Esophagus muscularis mucosa (tissue), 4 donors: ENCODE results near the gene EMID1. TPM values are rescaled to one million over a fixed set of nuclear protein-coding genes. Genes with fewer than 3 reads are reported as not detected.

ENCODE experiments used
- DNase-seq: peaks from one replicate; pipeline ENCODE4 v3.0.0-alpha.2; 2017; ENCODE audit errors: extremely low spot score
- H3K27ac ChIP-seq, 4 donors: fragments of 200-600 bp; sonication (generic); replicated peaks in 1 of 4; 1 replicate in 3 of 4; 2 replicates in 1 of 4; pipeline ENCODE4 v1.5.1; 2016 to 2019; ENCODE audit warnings: mild to moderate bottlenecking in 1 of 4
- H3K27me3 ChIP-seq, 4 donors: fragments of 200-600 bp; sonication (generic); one replicate each; pipeline versions ENCODE4 v1.5.1 to v1.6.0; 2016 to 2019
- H3K36me3 ChIP-seq, 4 donors: fragments of 200-600 bp; sonication (generic); one replicate each; pipeline ENCODE4 v1.5.1; 2016 to 2019
- H3K4me1 ChIP-seq, 4 donors: fragments of 200-600 bp; sonication (generic); one replicate each; pipeline ENCODE4 v1.5.1; 2016 to 2019
- H3K4me3 ChIP-seq, 4 donors: fragments of 200-600 bp; sonication (generic); 1 replicate in 2 of 4; 2 replicates in 2 of 4; pipeline ENCODE4 v1.5.1; 2016 to 2019; ENCODE audit warnings: mild to moderate bottlenecking in 4 of 4, moderate library complexity in 1 of 4
- H3K9me3 ChIP-seq, 4 donors: fragments of 200-600 bp; sonication (generic); 1 replicate in 3 of 4; 2 replicates in 1 of 4; pipeline ENCODE4 v1.5.1; 2016 to 2019
- EP300 ChIP-seq: sonication (generic); formaldehyde crosslinking; IDR thresholded peaks from one replicate; pipeline ENCODE4 v1.6.1; 2017; ENCODE audit warnings: antibody characterized with exemption
- POLR2A ChIP-seq: fragments of 450-650 bp; IDR thresholded peaks from one replicate; pipeline ENCODE4 v1.6.1; 2017; ENCODE audit warnings: antibody characterized with exemption, moderate library complexity, mild to moderate bottlenecking, low read depth
- POLR2AphosphoS5 ChIP-seq, 2 donors: sonication (generic); formaldehyde crosslinking; IDR thresholded peaks; one replicate each; pipeline ENCODE4 v1.6.1; 2017; ENCODE audit warnings: antibody characterized with exemption in 2 of 2
- WGBS: methylation state at CpG from one replicate; pipeline ENCODE4 v1.1.5; 2018; 5-methylcytosine and 5-hydroxymethylcytosine counted together
- intact Hi-C: fragments of 100-400 bp; cut with DNase I; formaldehyde crosslinking; loops from one replicate; pipeline ENCODE4 v1.15.1; 2023
- total RNA-seq, 4 donors: library from RNA; depleted of rRNA; stranded (reverse); fragments of >200 nt; gene quantifications; one replicate each; pipeline versions ENCODE4 v1.1.0 to v1.2.1, GENCODE V29; 2016
- TF ChIP-seq, protein P1 (sequence below), 3 experiments: fragments of 200-600 bp in 2 of 3; fragments of 450-650 bp in 1 of 3; sonication (generic) in 2 of 3; IDR thresholded peaks; one replicate each; pipeline ENCODE4 v1.5.1; 2017 to 2019; ENCODE audit warnings: antibody characterized with exemption in 3 of 3, mild to moderate bottlenecking in 2 of 3, moderate library complexity in 1 of 3

The EMID1 gene
- total RNA-seq, 4 donors from 2014 or later, result 0.65 to 4.0 (median 0.93) TPM

DNA sequence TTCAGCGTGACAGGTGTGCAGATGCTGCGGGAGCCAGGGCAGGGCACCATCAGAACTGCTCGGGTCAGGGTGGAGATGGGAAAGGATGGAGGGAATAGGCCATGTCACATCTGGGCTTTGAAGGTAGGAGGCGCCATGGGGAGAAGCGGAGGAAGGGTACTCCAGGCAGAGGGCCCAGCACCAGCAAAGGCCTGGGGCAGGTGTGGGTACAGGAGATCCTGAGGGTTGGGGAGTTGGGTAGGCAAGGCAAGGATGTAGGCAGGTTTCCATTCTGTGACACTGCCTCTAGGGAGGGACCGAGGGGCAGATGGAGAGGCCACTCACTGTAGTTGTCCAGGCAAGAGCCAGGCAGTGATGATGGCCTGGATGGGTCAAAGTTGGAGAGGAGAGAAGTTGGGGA, 8.5 kb downstream of the EMID1 start:
- whole genome bisulfite sequencing, result 95% methylated on average over 6 of the region's 6 CpGs
- no peaks in the 10 kb centered on the region for H3K36me3 ChIP-seq
- DNase-seq, result no peak
- H3K4me1 ChIP-seq, result no peaks in the 10 kb centered on the region
- H3K27me3 ChIP-seq, result no peaks in the 10 kb centered on the region
- no peak for TF ChIP-seq EP300
- TF ChIP-seq POLR2AphosphoS5 (IDR thresholded peaks at IDR 0.05), result no peak
- no peak for TF ChIP-seq POLR2A
- TF ChIP-seq, protein P1, sequence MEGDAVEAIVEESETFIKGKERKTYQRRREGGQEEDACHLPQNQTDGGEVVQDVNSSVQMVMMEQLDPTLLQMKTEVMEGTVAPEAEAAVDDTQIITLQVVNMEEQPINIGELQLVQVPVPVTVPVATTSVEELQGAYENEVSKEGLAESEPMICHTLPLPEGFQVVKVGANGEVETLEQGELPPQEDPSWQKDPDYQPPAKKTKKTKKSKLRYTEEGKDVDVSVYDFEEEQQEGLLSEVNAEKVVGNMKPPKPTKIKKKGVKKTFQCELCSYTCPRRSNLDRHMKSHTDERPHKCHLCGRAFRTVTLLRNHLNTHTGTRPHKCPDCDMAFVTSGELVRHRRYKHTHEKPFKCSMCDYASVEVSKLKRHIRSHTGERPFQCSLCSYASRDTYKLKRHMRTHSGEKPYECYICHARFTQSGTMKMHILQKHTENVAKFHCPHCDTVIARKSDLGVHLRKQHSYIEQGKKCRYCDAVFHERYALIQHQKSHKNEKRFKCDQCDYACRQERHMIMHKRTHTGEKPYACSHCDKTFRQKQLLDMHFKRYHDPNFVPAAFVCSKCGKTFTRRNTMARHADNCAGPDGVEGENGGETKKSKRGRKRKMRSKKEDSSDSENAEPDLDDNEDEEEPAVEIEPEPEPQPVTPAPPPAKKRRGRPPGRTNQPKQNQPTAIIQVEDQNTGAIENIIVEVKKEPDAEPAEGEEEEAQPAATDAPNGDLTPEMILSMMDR (IDR thresholded peaks at IDR 0.05), result no peak
- no peak overlapping the region for H3K27ac ChIP-seq
- H3K4me3 ChIP-seq, result no peak overlapping the region
- intact Hi-C loops, result no loop called here
- H3K9me3 ChIP-seq, result no peaks in the 10 kb centered on the region

DNA sequence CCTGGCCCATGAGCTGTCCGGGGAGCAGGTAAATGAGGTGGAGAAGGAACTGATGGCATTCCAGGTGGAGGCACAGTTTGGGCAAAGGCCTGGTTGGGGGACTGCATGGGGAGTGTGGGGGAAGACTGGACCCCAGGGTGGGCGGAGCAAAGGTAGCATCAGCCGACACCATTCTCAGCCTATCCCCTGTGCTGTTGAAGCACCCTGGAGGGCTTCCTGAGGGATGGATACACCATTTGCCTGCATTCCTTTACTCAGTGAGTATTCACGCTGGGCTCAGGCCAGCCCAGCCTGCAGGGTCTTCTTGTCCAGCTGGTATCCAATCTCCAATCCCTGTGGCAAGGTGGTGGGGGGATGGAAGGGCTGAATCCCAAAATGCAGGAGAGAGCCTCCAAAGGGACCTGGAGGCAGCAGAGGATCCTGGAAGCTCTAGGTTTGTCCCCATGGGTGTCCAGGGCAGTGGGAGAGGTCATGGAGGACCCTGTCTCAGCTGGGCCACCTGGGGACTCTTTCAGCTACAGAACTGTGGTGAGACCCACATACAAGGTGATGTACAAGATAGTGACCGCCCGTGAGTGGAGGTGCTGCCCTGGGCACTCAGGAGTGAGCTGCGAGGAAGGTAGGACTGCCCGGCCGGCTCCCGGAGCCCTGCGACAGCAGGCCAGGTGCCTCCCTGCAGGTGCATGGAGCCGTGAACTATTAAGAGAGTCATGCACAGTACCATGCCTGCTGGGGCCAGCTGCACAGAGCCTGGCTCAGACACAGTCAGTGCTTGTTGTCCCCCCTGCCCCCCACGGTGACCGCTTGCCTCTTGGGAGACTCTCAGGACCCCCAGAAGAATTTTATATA, 9.5 kb downstream of the EMID1 start:
- no peak for DNase-seq
- WGBS, result 93% methylated on average over 6 of the region's 14 CpGs
- no peaks in the 10 kb centered on the region for H3K27me3 ChIP-seq
- no peak overlapping the region for H3K4me3 ChIP-seq
- H3K9me3 ChIP-seq, result no peaks in the 10 kb centered on the region
- TF ChIP-seq POLR2A (no peak), EP300 (no peak), POLR2AphosphoS5 (IDR thresholded peaks at IDR 0.05) (no peak)
- TF ChIP-seq, protein P1 (IDR thresholded peaks at IDR 0.05), result no peak
- no peak overlapping the region for H3K27ac ChIP-seq
- peaks cover 0 to 3% (median under 1%) of the 10 kb centered on the region in 4 donors for H3K4me1 ChIP-seq
- no peaks in the 10 kb centered on the region for H3K36me3 ChIP-seq
- intact Hi-C loops, result no loop called here

DNA sequence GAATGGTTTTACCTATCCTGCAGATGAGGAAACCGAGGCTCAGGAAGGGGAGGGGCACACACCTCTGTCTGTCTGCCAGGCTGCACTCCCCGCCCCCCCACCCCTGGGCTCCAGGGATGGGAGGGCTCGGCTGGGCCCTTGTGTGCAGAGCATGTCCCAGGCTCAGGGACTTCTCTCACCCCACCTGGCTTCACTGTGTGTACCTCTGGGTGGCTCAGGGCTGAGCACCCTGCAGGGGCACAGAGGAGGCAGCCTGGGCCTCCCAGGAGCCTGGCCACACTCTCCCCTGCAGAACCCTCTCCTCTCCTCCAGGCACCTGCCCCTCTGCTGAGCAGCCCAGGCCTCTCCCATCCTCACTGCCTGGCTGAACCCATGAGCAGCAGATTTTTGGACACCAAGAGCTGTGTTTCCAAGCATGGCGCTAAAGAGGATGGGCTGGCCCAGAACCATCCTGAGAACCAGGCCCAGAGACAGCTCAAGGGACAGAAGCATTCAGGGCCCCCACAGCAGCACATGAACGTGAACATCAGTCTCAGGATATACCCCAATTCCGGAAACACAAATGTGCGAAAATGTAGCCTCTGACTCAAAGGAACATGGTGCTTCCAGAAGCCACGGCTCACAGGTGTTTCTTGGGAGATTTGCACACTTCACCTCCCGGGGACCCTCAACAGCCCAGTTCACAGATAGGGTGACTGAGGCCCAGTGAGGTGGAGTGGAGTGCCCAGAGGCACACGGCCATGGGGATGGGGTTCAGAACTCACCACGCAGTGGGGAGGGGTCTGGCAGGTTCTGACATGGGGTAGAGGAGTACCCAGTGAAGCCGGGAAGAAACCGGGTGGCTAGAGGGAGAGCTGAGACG, 10.5 kb downstream of the EMID1 start:
- no peak overlapping the region for H3K4me3 ChIP-seq
- H3K9me3 ChIP-seq, result no peaks in the 10 kb centered on the region
- no peaks in the 10 kb centered on the region for H3K27me3 ChIP-seq
- no peak overlapping the region for H3K27ac ChIP-seq
- 77% methylated on average over 13 of the region's 14 CpGs for WGBS
- TF ChIP-seq, protein P1 (IDR thresholded peaks at IDR 0.05), result no peak
- no peak for TF ChIP-seq POLR2A
- TF ChIP-seq POLR2AphosphoS5 (IDR thresholded peaks at IDR 0.05), result no peak
- no peak for TF ChIP-seq EP300
- no peak for DNase-seq
- H3K4me1 ChIP-seq, result peaks cover 0 to 8% (median 6%) of the 10 kb centered on the region in 4 donors
- intact Hi-C loops, result no loop called here
- H3K36me3 ChIP-seq, result no peaks in the 10 kb centered on the region

DNA sequence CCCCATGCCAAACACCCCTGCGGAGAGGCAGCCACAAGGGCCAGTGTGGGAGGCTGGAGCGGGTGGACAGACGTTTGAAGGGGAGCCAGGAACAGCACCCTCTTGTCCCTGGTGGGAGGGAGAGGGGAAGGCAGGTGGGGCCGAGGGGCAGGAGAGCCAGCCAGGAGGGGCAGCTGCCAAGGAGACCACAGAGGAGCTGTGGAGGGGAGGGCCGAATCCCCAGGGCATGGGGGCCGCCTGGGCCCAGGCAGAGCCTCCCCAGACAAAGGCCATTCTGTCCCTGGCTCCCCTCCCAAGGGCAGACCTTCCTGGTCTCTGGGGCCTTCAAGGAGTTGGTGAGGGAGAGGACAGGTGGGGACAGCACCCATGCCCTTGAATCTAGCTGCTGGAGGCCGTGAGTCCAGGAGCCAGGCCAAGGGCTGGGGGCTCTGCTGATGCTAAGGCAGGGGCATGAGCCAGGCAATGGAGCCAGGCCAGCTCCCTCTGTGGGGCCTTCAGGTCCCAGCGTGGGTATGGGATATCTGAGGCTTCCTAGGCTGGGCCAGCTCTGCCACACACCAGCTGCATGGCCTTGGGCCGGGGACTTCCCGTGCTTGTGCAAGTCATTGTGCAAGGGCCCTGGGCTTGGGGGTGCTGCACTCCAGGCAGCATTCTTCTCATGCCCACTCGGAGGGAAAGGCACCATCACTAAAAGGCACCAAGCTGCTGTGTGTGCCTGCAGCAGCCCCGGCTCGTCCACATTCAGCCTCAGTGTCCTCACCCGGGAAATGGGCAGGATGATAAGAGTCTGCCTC, 11.4 kb downstream of the EMID1 start:
- H3K4me3 ChIP-seq, result no peak overlapping the region
- DNase-seq, result no peak
- intact Hi-C loops, result no loop called here
- H3K27me3 ChIP-seq, result no peaks in the 10 kb centered on the region
- H3K9me3 ChIP-seq, result no peaks in the 10 kb centered on the region
- 77% methylated on average over 14 of the region's 14 CpGs for WGBS
- TF ChIP-seq EP300 (no peak), POLR2A (no peak), POLR2AphosphoS5 (IDR thresholded peaks at IDR 0.05) (no peak)
- TF ChIP-seq, protein P1 (IDR thresholded peaks at IDR 0.05), result no peak
- peaks cover 0 to 8% (median 6%) of the 10 kb centered on the region in 4 donors for H3K4me1 ChIP-seq
- H3K36me3 ChIP-seq, result no peaks in the 10 kb centered on the region
- no peak overlapping the region for H3K27ac ChIP-seq
